G401.6 (cell line): ENCODE data around the gene DEFB131B.
"Not testable (repeated sequence)": the region's sequence is repeated elsewhere in the genome, so short reads cannot be mapped to it uniquely, and the experiment has no call there.

Source experiments
- FAIRE-seq: peaks from 2 replicates; lab custom pipeline; 2012; peaks lifted over from hg19 to GRCh38; lab: Jason Lieb, UNC

Gene DEFB131B

GRCh38 chr11:71911321-71911985 is 33.2 kb downstream of the DEFB131B start:
- not testable (repeated sequence) for FAIRE-seq

- not testable (repeated sequence) for FAIRE-seq
Measured at GRCh38 chr11:71911986-71912340, 33.7 kb downstream of the DEFB131B start.

- FAIRE-seq = no peak
Measured at GRCh38 chr11:71913756-71914526, 35.7 kb downstream of the DEFB131B start.

GRCh38 chr11:71914617-71915189 is 36.5 kb downstream of the DEFB131B start:
- no peak for FAIRE-seq

GRCh38 chr11:71917646-71918140 is 39.4 kb downstream of the DEFB131B start:
- FAIRE-seq = no peak

- FAIRE-seq = peak; percentile 44
Measured at GRCh38 chr11:71927820-71928736, 49.8 kb downstream of the DEFB131B start, which contains the start of gene XNDC1N. TSS of gene XNDC1N (minus strand) at chr11:71928594. CDS start at chr11:71923353, 5,241 bp downstream.

GRCh38 chr11:71928737-71929443 is 50.6 kb downstream of the DEFB131B start, which contains the start of gene RNF121:
TSS of gene RNF121 (plus strand) at chr11:71929046. CDS start at chr11:71929062, 16 bp downstream.
- peak; percentile 54 for FAIRE-seq

GRCh38 chr11:71929491-71929890 is 51.2 kb downstream of the DEFB131B start:
- no peak for FAIRE-seq

GRCh38 chr11:71930556-71931244 is 52.4 kb downstream of the DEFB131B start:
- FAIRE-seq = no peak

GRCh38 chr11:71931245-71931602 is 53.0 kb downstream of the DEFB131B start:
- no peak for FAIRE-seq

- no peak for FAIRE-seq
Measured at GRCh38 chr11:71933141-71933933, 55.1 kb downstream of the DEFB131B start.
